Mesothelial cell of epicardium (in vitro differentiated cells): Measurements from ENCODE around the gene FABP6. TPM values are rescaled to one million over a fixed set of nuclear protein-coding genes. Genes with fewer than 3 reads are reported as not detected.

Source experiments
- DNase-seq, 2 experiments: peaks; one replicate each; pipeline ENCODE4 v3.0.0; 2021; ENCODE audit warnings: low spot score in 2 of 2; ENCODE audit not compliant: unreplicated experiment in 2 of 2
- H3K27ac Mint-ChIP-seq: 2 replicates; pipeline ENCODE4 v1.8.0; 2021; ENCODE audit warnings: mixed read lengths
- H3K27me3 Mint-ChIP-seq: 2 replicates; pipeline ENCODE4 v1.8.0; 2021; ENCODE audit warnings: low read depth, mixed read lengths
- H3K36me3 Mint-ChIP-seq: 2 replicates; pipeline ENCODE4 v1.8.0; 2021; ENCODE audit warnings: mixed read lengths
- H3K4me1 Mint-ChIP-seq: 2 replicates; pipeline ENCODE4 v1.8.0; 2021; ENCODE audit warnings: mixed read lengths
- H3K4me3 Mint-ChIP-seq: 2 replicates; pipeline ENCODE4 v1.8.0; 2021; ENCODE audit warnings: mild to moderate bottlenecking, moderate library complexity, mixed read lengths
- H3K9me3 Mint-ChIP-seq: 2 replicates; pipeline ENCODE4 v1.8.0; 2021; ENCODE audit warnings: mixed read lengths
- total RNA-seq: library from RNA; stranded (reverse); gene quantifications from 3 replicates; pipeline ENCODE4 v1.2.1, GENCODE V29; 2021
- TF ChIP-seq, protein P1 (sequence below): fragments of 200-600 bp; sonication (generic); IDR thresholded peaks from one replicate; pipeline ENCODE4 v1.5.0; 2021; ENCODE audit warnings: antibody characterized with exemption; ENCODE audit not compliant: unreplicated experiment

FABP6 gene
- total RNA-seq, 1 donor from 2014 or later = not detected

GRCh38 chr5:160280384-160281095 is 51.2 kb downstream of the FABP6 start:
- Mint-ChIP-seq H3K36me3 (peaks cover 13% of the 10 kb centered on the region), H3K9me3 (no peaks in the 10 kb centered on the region), H3K4me1 (peaks cover 10% of the 10 kb centered on the region), H3K4me3 (no peak overlapping the region), H3K27ac (no peak overlapping the region), H3K27me3 (no peaks in the 10 kb centered on the region)
- DNase-seq = no peak
- TF ChIP-seq, protein P1, sequence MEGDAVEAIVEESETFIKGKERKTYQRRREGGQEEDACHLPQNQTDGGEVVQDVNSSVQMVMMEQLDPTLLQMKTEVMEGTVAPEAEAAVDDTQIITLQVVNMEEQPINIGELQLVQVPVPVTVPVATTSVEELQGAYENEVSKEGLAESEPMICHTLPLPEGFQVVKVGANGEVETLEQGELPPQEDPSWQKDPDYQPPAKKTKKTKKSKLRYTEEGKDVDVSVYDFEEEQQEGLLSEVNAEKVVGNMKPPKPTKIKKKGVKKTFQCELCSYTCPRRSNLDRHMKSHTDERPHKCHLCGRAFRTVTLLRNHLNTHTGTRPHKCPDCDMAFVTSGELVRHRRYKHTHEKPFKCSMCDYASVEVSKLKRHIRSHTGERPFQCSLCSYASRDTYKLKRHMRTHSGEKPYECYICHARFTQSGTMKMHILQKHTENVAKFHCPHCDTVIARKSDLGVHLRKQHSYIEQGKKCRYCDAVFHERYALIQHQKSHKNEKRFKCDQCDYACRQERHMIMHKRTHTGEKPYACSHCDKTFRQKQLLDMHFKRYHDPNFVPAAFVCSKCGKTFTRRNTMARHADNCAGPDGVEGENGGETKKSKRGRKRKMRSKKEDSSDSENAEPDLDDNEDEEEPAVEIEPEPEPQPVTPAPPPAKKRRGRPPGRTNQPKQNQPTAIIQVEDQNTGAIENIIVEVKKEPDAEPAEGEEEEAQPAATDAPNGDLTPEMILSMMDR = no peak

GRCh38 chr5:160281275-160281674 is 52.0 kb downstream of the FABP6 start:
- peaks cover 10% of the 10 kb centered on the region for H3K4me1 Mint-ChIP-seq
- no peaks in the 10 kb centered on the region for H3K9me3 Mint-ChIP-seq
- TF ChIP-seq, protein P1 = no peak
- H3K27me3 Mint-ChIP-seq = no peaks in the 10 kb centered on the region
- H3K27ac Mint-ChIP-seq = no peak overlapping the region
- peaks cover 9% of the 10 kb centered on the region for H3K36me3 Mint-ChIP-seq
- H3K4me3 Mint-ChIP-seq = no peak overlapping the region
- no peak for DNase-seq

DNA sequence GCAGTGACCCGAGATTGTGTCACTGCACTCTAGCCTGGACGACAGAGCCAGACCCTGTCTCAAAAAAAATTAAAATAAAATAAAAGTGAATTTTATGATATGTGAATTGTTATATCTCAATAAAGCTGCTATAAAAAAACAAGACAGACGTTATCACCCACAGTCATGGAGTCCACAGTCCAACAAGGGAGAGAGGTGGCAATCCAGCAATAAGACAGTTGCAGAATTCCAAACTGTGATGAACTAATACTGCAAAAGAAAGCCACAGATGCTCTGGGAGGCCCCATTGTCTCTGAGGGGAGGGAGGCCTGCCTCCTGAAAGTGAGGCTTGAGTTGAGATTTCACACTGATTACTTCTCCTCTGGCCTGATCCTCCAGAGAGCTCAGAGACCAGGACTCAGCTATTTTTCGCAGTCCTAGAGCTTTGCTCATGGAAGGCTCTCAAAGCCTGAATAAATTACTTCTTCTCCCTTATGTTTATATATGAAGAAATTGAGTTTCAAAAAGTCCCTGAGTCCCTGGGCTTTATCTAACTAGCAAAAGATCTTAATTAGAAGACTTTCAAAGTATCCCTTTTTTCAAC is 55.1 kb downstream of the FABP6 start:
- no peaks in the 10 kb centered on the region for H3K27me3 Mint-ChIP-seq
- TF ChIP-seq, protein P1 = no peak
- DNase-seq = no peak
- H3K36me3 Mint-ChIP-seq = peaks cover 2% of the 10 kb centered on the region
- H3K4me3 Mint-ChIP-seq = no peak overlapping the region
- H3K4me1 Mint-ChIP-seq = peaks cover 16% of the 10 kb centered on the region
- no peak overlapping the region for H3K27ac Mint-ChIP-seq
- H3K9me3 Mint-ChIP-seq = no peaks in the 10 kb centered on the region

GRCh38 chr5:160285316-160285715 is 56.0 kb downstream of the FABP6 start:
- Mint-ChIP-seq H3K27me3 (no peaks in the 10 kb centered on the region), H3K4me1 (peaks cover 21% of the 10 kb centered on the region), H3K27ac (no peak overlapping the region), H3K4me3 (no peak overlapping the region), H3K36me3 (no peaks in the 10 kb centered on the region), H3K9me3 (no peaks in the 10 kb centered on the region)
- TF ChIP-seq, protein P1 = no peak
- DNase-seq = no peak

DNA sequence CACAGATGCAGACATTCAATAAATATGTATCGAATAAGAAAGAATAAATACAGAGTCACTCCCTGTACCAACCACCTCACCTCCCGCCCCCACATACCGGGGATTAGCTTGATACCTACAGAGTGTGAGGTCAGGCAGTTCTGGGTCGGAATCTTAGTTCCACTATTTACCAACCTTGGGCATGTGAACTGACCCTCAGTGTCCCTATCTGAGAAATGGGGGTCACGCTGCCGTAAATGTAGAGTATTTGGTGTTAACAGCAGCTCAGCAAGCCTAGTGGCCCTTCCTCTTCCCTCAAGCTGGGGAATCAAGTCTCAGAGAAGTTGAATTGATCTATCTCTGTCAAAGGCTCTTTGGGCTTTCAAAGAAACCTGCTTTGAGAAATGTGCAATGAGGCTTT is 57.6 kb downstream of the FABP6 start:
- no peak for DNase-seq
- H3K4me3 Mint-ChIP-seq = no peak overlapping the region
- no peaks in the 10 kb centered on the region for H3K36me3 Mint-ChIP-seq
- H3K4me1 Mint-ChIP-seq = peaks cover 21% of the 10 kb centered on the region
- no peaks in the 10 kb centered on the region for H3K27me3 Mint-ChIP-seq
- H3K27ac Mint-ChIP-seq = peak overlapping the region; percentile 89
- TF ChIP-seq, protein P1 = no peak
- H3K9me3 Mint-ChIP-seq = no peaks in the 10 kb centered on the region
